Measurements from ENCODE around the gene ALOXE3.
"Not testable (repeated sequence)": the region's sequence is repeated elsewhere in the genome, so short reads cannot be mapped to it uniquely, and the experiment has no call there.

The ALOXE3 gene

GRCh38 chr17:8062435-8062806 lies 55.9 kb downstream of the ALOXE3 start:
- no peaks in the 10 kb centered on the region for H3K27me3 ChIP-seq (ENCODE audit: insufficient read depth, low read length, poor library complexity, severe bottlenecking)
- TF ChIP-seq EZH2phosphoT487 (IDR thresholded peaks at IDR 0.05; ENCODE audit: borderline replicate concordance) = no peak
- TF ChIP-seq CTCF (conservative IDR thresholded peaks at IDR 0.05; ENCODE audit: low read length) = no peak
- H3K9me2 ChIP-seq (replicated peaks; ENCODE audit: low read depth, low read length) = no peaks in the 10 kb centered on the region
- H3F3A ChIP-seq (ENCODE audit: low read depth) = no peaks in the 10 kb centered on the region
- no peak overlapping the region for H3K4me3 ChIP-seq (ENCODE audit: low read length, poor library complexity, severe bottlenecking)
- H2AFZ ChIP-seq (ENCODE audit: low read length) = no peak overlapping the region
- peaks cover 7% of the 10 kb centered on the region for H3K4me1 ChIP-seq (ENCODE audit: insufficient read depth, low read length, poor library complexity, severe bottlenecking)
- no peaks in the 10 kb centered on the region for H3K9me3 ChIP-seq (ENCODE audit: insufficient read depth, low read depth, low read length)
- no peaks in the 10 kb centered on the region for H3K36me3 ChIP-seq (ENCODE audit: insufficient read depth, low read length)
- H3K4me2 ChIP-seq (ENCODE audit: low read depth, low read length, poor library complexity, severe bottlenecking) = no peak overlapping the region
- no peaks in the 10 kb centered on the region for H4K20me1 ChIP-seq (ENCODE audit: insufficient read depth, low read length, poor library complexity, severe bottlenecking)
- no peak overlapping the region for H3K9ac ChIP-seq (ENCODE audit: low read depth, low read length, poor library complexity, severe bottlenecking)
- no peaks in the 10 kb centered on the region for H3K79me2 ChIP-seq (ENCODE audit: insufficient read depth, low read length)

GRCh38 chr17:8061851-8062250 lies 56.5 kb downstream of the ALOXE3 start:
- H3F3A ChIP-seq (ENCODE audit: low read depth); H3K4me3 ChIP-seq (ENCODE audit: low read length, poor library complexity, severe bottlenecking); H3K36me3 ChIP-seq (ENCODE audit: insufficient read depth, low read length); H3K9me2 ChIP-seq (replicated peaks; ENCODE audit: low read depth, low read length); H3K4me2 ChIP-seq (ENCODE audit: low read depth, low read length, poor library complexity, severe bottlenecking); H3K9ac ChIP-seq (ENCODE audit: low read depth, low read length, poor library complexity, severe bottlenecking); H3K9me3 ChIP-seq (ENCODE audit: insufficient read depth, low read depth, low read length); H3K79me2 ChIP-seq (ENCODE audit: insufficient read depth, low read length); H2AFZ ChIP-seq (ENCODE audit: low read length); H3K27me3 ChIP-seq (ENCODE audit: insufficient read depth, low read length, poor library complexity, severe bottlenecking); H4K20me1 ChIP-seq (ENCODE audit: insufficient read depth, low read length, poor library complexity, severe bottlenecking): not testable (repeated sequence)
- peaks cover 12% of the 10 kb centered on the region for H3K4me1 ChIP-seq (ENCODE audit: insufficient read depth, low read length, poor library complexity, severe bottlenecking)

- no peak overlapping the region for H3K4me2 ChIP-seq (ENCODE audit: low read depth, low read length, poor library complexity, severe bottlenecking)
- H4K20me1 ChIP-seq (ENCODE audit: insufficient read depth, low read length, poor library complexity, severe bottlenecking) = no peaks in the 10 kb centered on the region
- H3F3A ChIP-seq (ENCODE audit: low read depth) = no peaks in the 10 kb centered on the region
- H3K4me3 ChIP-seq (ENCODE audit: low read length, poor library complexity, severe bottlenecking) = no peak overlapping the region
- no peak for TF ChIP-seq EZH2phosphoT487 (IDR thresholded peaks at IDR 0.05; ENCODE audit: borderline replicate concordance)
- TF ChIP-seq CTCF (conservative IDR thresholded peaks at IDR 0.05; ENCODE audit: low read length) = peak; percentile 84
- H3K36me3 ChIP-seq (ENCODE audit: insufficient read depth, low read length) = no peaks in the 10 kb centered on the region
- peak overlapping the region; percentile 47 for H2AFZ ChIP-seq (ENCODE audit: low read length)
- H3K27me3 ChIP-seq (ENCODE audit: insufficient read depth, low read length, poor library complexity, severe bottlenecking) = no peaks in the 10 kb centered on the region
- H3K4me1 ChIP-seq (ENCODE audit: insufficient read depth, low read length, poor library complexity, severe bottlenecking) = peaks cover 27% of the 10 kb centered on the region
- H3K9me2 ChIP-seq (replicated peaks; ENCODE audit: low read depth, low read length) = no peaks in the 10 kb centered on the region
- H3K79me2 ChIP-seq (ENCODE audit: insufficient read depth, low read length) = no peaks in the 10 kb centered on the region
- H3K9me3 ChIP-seq (ENCODE audit: insufficient read depth, low read depth, low read length) = no peaks in the 10 kb centered on the region
- no peak overlapping the region for H3K9ac ChIP-seq (ENCODE audit: low read depth, low read length, poor library complexity, severe bottlenecking)
Observed at GRCh38 chr17:8060274-8060673, 58.0 kb downstream of the ALOXE3 start.

- H3K9me2 ChIP-seq (replicated peaks; ENCODE audit: low read depth, low read length) = no peaks in the 10 kb centered on the region
- H3K79me2 ChIP-seq (ENCODE audit: insufficient read depth, low read length) = no peaks in the 10 kb centered on the region
- no peaks in the 10 kb centered on the region for H3K27me3 ChIP-seq (ENCODE audit: insufficient read depth, low read length, poor library complexity, severe bottlenecking)
- no peaks in the 10 kb centered on the region for H3F3A ChIP-seq (ENCODE audit: low read depth)
- no peaks in the 10 kb centered on the region for H3K9me3 ChIP-seq (ENCODE audit: insufficient read depth, low read depth, low read length)
- no peaks in the 10 kb centered on the region for H3K36me3 ChIP-seq (ENCODE audit: insufficient read depth, low read length)
- peaks cover 27% of the 10 kb centered on the region for H3K4me1 ChIP-seq (ENCODE audit: insufficient read depth, low read length, poor library complexity, severe bottlenecking)
- H4K20me1 ChIP-seq (ENCODE audit: insufficient read depth, low read length, poor library complexity, severe bottlenecking) = no peaks in the 10 kb centered on the region
- H3K4me3 ChIP-seq (ENCODE audit: low read length, poor library complexity, severe bottlenecking) = no peak overlapping the region
- no peak overlapping the region for H3K9ac ChIP-seq (ENCODE audit: low read depth, low read length, poor library complexity, severe bottlenecking)
- no peak overlapping the region for H3K4me2 ChIP-seq (ENCODE audit: low read depth, low read length, poor library complexity, severe bottlenecking)
- no peak overlapping the region for H2AFZ ChIP-seq (ENCODE audit: low read length)
- TF ChIP-seq CTCF (conservative IDR thresholded peaks at IDR 0.05; ENCODE audit: low read length) = no peak
Observed at GRCh38 chr17:8059131-8059530, 59.2 kb downstream of the ALOXE3 start.
